IMR-90 (cell line): Measurements from ENCODE around the gene DIP2C. TPM values are rescaled to one million over a fixed set of nuclear protein-coding genes. Genes with fewer than 3 reads are reported as not detected.

Experiments used
- ATAC-seq: fragments of 200-7000 bp; cut with Tn5 transposase; 2 replicates; pipeline ENCODE4 v1.9.1; 2020; ENCODE audit warnings: low read depth, mild to moderate bottlenecking, moderate library complexity
- BruUV-seq: library from RNA; stranded (reverse); fragments of 400-500 nt; replicated peaks from 2 replicates; lab custom pipeline; 2021; lab: Mats Ljungman, UMichigan
- CTCF ChIA-PET: fragments of 300-600 bp; formaldehyde crosslinking; extraction: SDS; loops from one replicate; lab custom pipeline; 2021; ENCODE audit warnings: antibody characterized with exemption; lab: Yijun Ruan, JAX
- POLR2A ChIA-PET: fragments of 300-600 bp; sonication (Branson Sonifier 250); formaldehyde crosslinking; loops from one replicate; lab custom pipeline; 2022; ENCODE audit warnings: antibody characterized with exemption; ENCODE audit not compliant: unreplicated experiment; lab: Charles Lee
- DNase-seq: peaks from one replicate; pipeline ENCODE4 v3.0.0; 2013
- H2AFZ ChIP-seq: replicated peaks from 2 replicates; pipeline ENCODE3; 2013; ENCODE audit warnings: low read length, mild to moderate bottlenecking; ENCODE audit not compliant: poor library complexity
- H2AK5ac ChIP-seq: 2 replicates; pipeline ENCODE4 v1.6.1; 2013; ENCODE audit warnings: low read depth, low read length, inconsistent platforms
- H2AK9ac ChIP-seq: replicated peaks from 2 replicates; pipeline ENCODE3; 2013; ENCODE audit warnings: mild to moderate bottlenecking, low read depth, low read length, moderate library complexity; ENCODE audit not compliant: poor library complexity
- H2BK120ac ChIP-seq: 2 replicates; pipeline ENCODE4 v1.6.1; 2013; ENCODE audit warnings: low read depth, low read length, inconsistent platforms
- H2BK15ac ChIP-seq: 3 replicates; pipeline ENCODE4 v1.6.1; 2013; ENCODE audit warnings: low read depth, low read length, inconsistent platforms
- H2BK20ac ChIP-seq: 2 replicates; pipeline ENCODE4 v1.6.1; 2013; ENCODE audit warnings: low read depth, mild to moderate bottlenecking, inconsistent platforms, low read length, moderate library complexity
- H2BK5ac ChIP-seq: 2 replicates; pipeline ENCODE4 v1.6.1; 2013; ENCODE audit warnings: mild to moderate bottlenecking, low read depth, low read length, inconsistent platforms; ENCODE audit not compliant: poor library complexity, severe bottlenecking
- H3K14ac ChIP-seq: replicated peaks from 2 replicates; pipeline ENCODE4 v1.6.1; 2013; ENCODE audit warnings: low read depth, low read length, inconsistent platforms
- H3K18ac ChIP-seq: 2 replicates; pipeline ENCODE4 v1.6.1; 2013; ENCODE audit warnings: low read depth, low read length, control low read depth
- H3K23ac ChIP-seq: 2 replicates; pipeline ENCODE4 v1.6.1; 2013; ENCODE audit warnings: low read depth, low read length, inconsistent platforms
- H3K27ac ChIP-seq: 2 replicates; pipeline ENCODE4 v1.5.1; 2013; ENCODE audit warnings: mild to moderate bottlenecking, control low read depth, low read length; ENCODE audit not compliant: insufficient read depth
- H3K27me3 ChIP-seq: 2 replicates; pipeline ENCODE4 v1.6.1; 2013; ENCODE audit warnings: low read length; ENCODE audit not compliant: control insufficient read depth, insufficient read depth
- H3K36me3 ChIP-seq: 2 replicates; pipeline ENCODE4 v1.6.1; 2013; ENCODE audit warnings: low read length, mixed read lengths; ENCODE audit not compliant: control insufficient read depth, insufficient read depth
- H3K4ac ChIP-seq: 2 replicates; pipeline ENCODE4 v1.6.1; 2013; ENCODE audit warnings: low read depth, low read length, inconsistent platforms
- H3K4me1 ChIP-seq: 2 replicates; pipeline ENCODE4 v1.6.1; 2013; ENCODE audit warnings: low read length, mixed read lengths; ENCODE audit not compliant: control insufficient read depth, insufficient read depth
- H3K4me2 ChIP-seq: 2 replicates; pipeline ENCODE4 v1.6.1; 2013; ENCODE audit warnings: low read depth, mild to moderate bottlenecking, control low read depth, low read length, moderate library complexity
- H3K4me3 ChIP-seq: 2 replicates; pipeline ENCODE4 v1.5.1; 2013; ENCODE audit warnings: low read depth, mild to moderate bottlenecking, control low read depth, low read length, moderate library complexity; ENCODE audit not compliant: insufficient read depth
- H3K56ac ChIP-seq: 2 replicates; pipeline ENCODE4 v1.6.1; 2013; ENCODE audit warnings: low read length, inconsistent platforms; ENCODE audit not compliant: insufficient read depth; ENCODE audit errors: extremely low read depth
- H3K79me1 ChIP-seq, 2 experiments: 2 replicates each; pipeline ENCODE4 v1.6.1; 2013; ENCODE audit warnings: low read length in 2 of 2, inconsistent platforms in 1 of 2, low read depth in 1 of 2
- H3K9ac ChIP-seq: 2 replicates; pipeline ENCODE4 v1.6.1; 2013; ENCODE audit warnings: low read depth, low read length, control low read depth
- H3K9me1 ChIP-seq: 2 replicates; pipeline ENCODE4 v1.6.1; 2013; ENCODE audit warnings: low read length, inconsistent platforms; ENCODE audit not compliant: insufficient read depth
- H3K9me3 ChIP-seq: 2 replicates; pipeline ENCODE4 v1.6.1; 2013; ENCODE audit warnings: low read length; ENCODE audit not compliant: control insufficient read depth, insufficient read depth
- H4K20me1 ChIP-seq: 2 replicates; pipeline ENCODE4 v1.6.1; 2013; ENCODE audit warnings: low read length, inconsistent platforms; ENCODE audit not compliant: insufficient read depth
- H4K5ac ChIP-seq: 2 replicates; pipeline ENCODE4 v1.6.1; 2013; ENCODE audit warnings: mild to moderate bottlenecking, low read depth, low read length, control low read depth
- H4K8ac ChIP-seq, 2 experiments: 2 replicates each; pipeline ENCODE4 v1.6.1; 2013; ENCODE audit warnings: low read depth in 2 of 2, low read length in 2 of 2, control low read depth in 1 of 2, inconsistent platforms in 1 of 2
- H4K91ac ChIP-seq: 2 replicates; pipeline ENCODE4 v1.6.1; 2013; ENCODE audit warnings: low read depth, low read length, inconsistent platforms; ENCODE audit not compliant: insufficient read depth
- BHLHE40 ChIP-seq: fragments of 150-350 bp; IDR thresholded peaks from 2 replicates; pipeline ENCODE4 v1.6.1; 2016; ENCODE audit warnings: mild to moderate bottlenecking, low read depth, low read length
- CEBPB ChIP-seq: IDR thresholded peaks from 2 replicates; pipeline ENCODE4 v1.6.1; 2012; ENCODE audit warnings: low read depth, low read length, improper control_type of control experiment
- CHD1 ChIP-seq: IDR thresholded peaks from 2 replicates; pipeline ENCODE4 v1.6.1; 2012; ENCODE audit warnings: low read depth, low read length, improper control_type of control experiment
- FOS ChIP-seq: fragments of 150-350 bp; IDR thresholded peaks from 2 replicates; pipeline ENCODE4 v1.6.1; 2016; ENCODE audit warnings: low read depth, low read length
- MAFK ChIP-seq: IDR thresholded peaks from 2 replicates; pipeline ENCODE4 v1.6.1; 2012; ENCODE audit warnings: low read depth, low read length, improper control_type of control experiment
- MAZ ChIP-seq: IDR thresholded peaks from 2 replicates; pipeline ENCODE4 v1.6.1; 2012; ENCODE audit warnings: low read depth, mild to moderate bottlenecking, low read length, improper control_type of control experiment, moderate library complexity, borderline replicate concordance
- MXI1 ChIP-seq: IDR thresholded peaks from 2 replicates; pipeline ENCODE4 v1.6.1; 2012; ENCODE audit warnings: low read depth, mild to moderate bottlenecking, low read length, moderate library complexity, borderline replicate concordance
- NFE2L2 ChIP-seq: fragments of 150-350 bp; IDR thresholded peaks from 2 replicates; pipeline ENCODE4 v1.6.1; 2016; ENCODE audit warnings: low read depth, mild to moderate bottlenecking, low read length
- POLR2A ChIP-seq: IDR thresholded peaks from 2 replicates; pipeline ENCODE4 v1.6.1; 2012; ENCODE audit warnings: mild to moderate bottlenecking, low read depth, low read length
- RAD21 ChIP-seq: IDR thresholded peaks from 2 replicates; pipeline ENCODE4 v1.6.1; 2012; ENCODE audit warnings: low read length, improper control_type of control experiment
- RCOR1 ChIP-seq: IDR thresholded peaks from 2 replicates; pipeline ENCODE4 v1.6.1; 2012; ENCODE audit warnings: mild to moderate bottlenecking, low read length, improper control_type of control experiment; ENCODE audit not compliant: insufficient replicate concordance
- RFX5 ChIP-seq: IDR thresholded peaks from 2 replicates; pipeline ENCODE4 v1.8.0; 2012; ENCODE audit warnings: low read depth, mild to moderate bottlenecking, low read length, moderate library complexity
- SMC3 ChIP-seq: fragments of 150-350 bp; IDR thresholded peaks from 2 replicates; pipeline ENCODE4 v1.6.1; 2016; ENCODE audit warnings: low read depth, mild to moderate bottlenecking, antibody characterized with exemption, low read length, moderate library complexity
- WGBS, 2 experiments: methylation state at CpG; one replicate each; pipeline versions ENCODE4 v1.1.5 to v1.1.7; 2013; ENCODE audit warnings: missing lambda C conversion rate in 2 of 2; ENCODE audit not compliant: insufficient read length in 1 of 2; ENCODE audit errors: extremely low coverage in 2 of 2; 5-methylcytosine and 5-hydroxymethylcytosine counted together
- dilution Hi-C: fragments of 300-500 bp; cut with HindIII; formaldehyde crosslinking; loops from one replicate; pipeline ENCODE4 v1.14.3; 2018; ENCODE audit warnings: low sequenced_read_pairs; ENCODE audit not compliant: unreplicated experiment
- in situ Hi-C: fragments of 300-500 bp; cut with MboI; formaldehyde crosslinking; loops from 3 replicates; pipeline ENCODE4 v1.14.3; 2019; ENCODE audit warnings: low sequenced_read_pairs, inconsistent platforms, mixed read lengths
- intact Hi-C: fragments of 100-400 bp; cut with micrococcal nuclease; formaldehyde crosslinking; loops from 2 replicates; pipeline ENCODE4 v1.10.0; 2022
- polyA plus RNA-seq, 3 experiments: library from polyadenylated mRNA; depleted of rRNA; stranded (reverse); fragments of >200 nt; gene quantifications; 2 replicates each; pipeline ENCODE4 v1.2.3, GENCODE V29; 2012; ENCODE audit warnings: low replicate concordance in 1 of 3
- total RNA-seq: library from RNA; depleted of rRNA; stranded (reverse); fragments of >200 nt; gene quantifications from 2 replicates; pipeline ENCODE4 v1.2.3, GENCODE V29; 2012
- TF ChIP-seq, protein P1 (sequence below): fragments of 150-350 bp; IDR thresholded peaks from 2 replicates; pipeline ENCODE4 v1.6.1; 2016; ENCODE audit warnings: low read depth, mild to moderate bottlenecking, low read length, moderate library complexity, borderline replicate concordance
- TF ChIP-seq, protein P2 (sequence below): fragments of 150-350 bp; IDR thresholded peaks from 2 replicates; pipeline ENCODE4 v1.6.1; 2017; ENCODE audit warnings: mild to moderate bottlenecking, antibody characterized with exemption, low read length, low read depth
- TF ChIP-seq, protein P3 (sequence below): conservative IDR thresholded peaks from 2 replicates; pipeline ENCODE4 v1.5.1; 2012; ENCODE audit warnings: mild to moderate bottlenecking, low read depth, low read length, improper control_type of control experiment

Gene DIP2C
- total and polyA plus RNA-seq, 2 of the 4 experiments (the other 2 are of a cell fraction) = 8.6 to 17.3 TPM

DNA sequence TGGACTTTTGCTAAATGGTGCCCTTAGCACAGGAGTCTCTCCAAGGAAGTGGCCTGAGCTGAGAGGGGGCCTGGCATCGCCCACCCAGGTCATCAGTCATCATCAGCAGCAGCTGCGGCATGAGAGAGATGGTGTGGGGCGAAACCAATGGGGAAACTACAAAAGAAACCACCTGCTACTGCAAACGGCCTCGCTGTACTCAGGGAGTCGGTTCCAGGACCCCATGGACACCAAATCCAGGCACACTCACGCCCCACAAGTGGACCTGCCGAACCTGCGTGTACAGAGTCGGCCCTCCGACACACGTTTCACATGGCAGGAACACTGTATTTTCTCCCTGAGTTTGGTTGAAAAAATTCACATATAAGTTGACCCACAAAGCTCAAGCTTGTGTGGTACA lies 37.8 kb downstream of the DIP2C start:
- POLR2A ChIA-PET = no interaction called here

More for the DNA sequence above, 37.8 kb downstream of the DIP2C start:
- CTCF ChIA-PET = no interaction called here
- H2AK9ac ChIP-seq = peak overlapping the region; percentile 60
- no peaks in the 10 kb centered on the region for H3K36me3 ChIP-seq
- ATAC-seq = no peak
- no peak overlapping the region for H3K9ac ChIP-seq
- peak overlapping the region; percentile 61 to 71; a peak in 2 of 4 replicates for H4K8ac ChIP-seq
- H3K27me3 ChIP-seq = no peaks in the 10 kb centered on the region
- H3K4me1 ChIP-seq = peaks cover 23% of the 10 kb centered on the region
- dilution Hi-C loops (no loop called here), intact Hi-C loops (no loop called here), in situ Hi-C loops (no loop called here)
- H2BK5ac ChIP-seq = peak overlapping the region; percentile 80
- no peak overlapping the region for H4K5ac ChIP-seq
- peak overlapping the region; percentile 63; the same call in 1 of the 2 replicates for H2BK120ac ChIP-seq
- WGBS, 2 experiments = 100% methylated on average over 2 of the region's 12 CpGs; no CpG with 5 or more reads in 1 of the 2 experiments
- peak overlapping the region; percentile 93 for H2AK5ac ChIP-seq
- H3K4me3 ChIP-seq = no peak overlapping the region
- H3K4ac ChIP-seq = peak overlapping the region; percentile 82
- DNase-seq = no peak
- peak overlapping the region; percentile 48 for H2AFZ ChIP-seq
- peak overlapping the region; percentile 60; the same call in 1 of the 2 replicates for H2BK20ac ChIP-seq
- H3K23ac ChIP-seq = 0 out of 2 replicates have a peak overlapping the region, but pooled peaks have one; percentile 47
- peak overlapping the region; percentile 2; the same call in 1 of the 2 replicates for H3K14ac ChIP-seq
- TF ChIP-seq, protein P1, sequence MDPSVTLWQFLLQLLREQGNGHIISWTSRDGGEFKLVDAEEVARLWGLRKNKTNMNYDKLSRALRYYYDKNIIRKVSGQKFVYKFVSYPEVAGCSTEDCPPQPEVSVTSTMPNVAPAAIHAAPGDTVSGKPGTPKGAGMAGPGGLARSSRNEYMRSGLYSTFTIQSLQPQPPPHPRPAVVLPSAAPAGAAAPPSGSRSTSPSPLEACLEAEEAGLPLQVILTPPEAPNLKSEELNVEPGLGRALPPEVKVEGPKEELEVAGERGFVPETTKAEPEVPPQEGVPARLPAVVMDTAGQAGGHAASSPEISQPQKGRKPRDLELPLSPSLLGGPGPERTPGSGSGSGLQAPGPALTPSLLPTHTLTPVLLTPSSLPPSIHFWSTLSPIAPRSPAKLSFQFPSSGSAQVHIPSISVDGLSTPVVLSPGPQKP = no peak
- TF ChIP-seq, protein P2, sequence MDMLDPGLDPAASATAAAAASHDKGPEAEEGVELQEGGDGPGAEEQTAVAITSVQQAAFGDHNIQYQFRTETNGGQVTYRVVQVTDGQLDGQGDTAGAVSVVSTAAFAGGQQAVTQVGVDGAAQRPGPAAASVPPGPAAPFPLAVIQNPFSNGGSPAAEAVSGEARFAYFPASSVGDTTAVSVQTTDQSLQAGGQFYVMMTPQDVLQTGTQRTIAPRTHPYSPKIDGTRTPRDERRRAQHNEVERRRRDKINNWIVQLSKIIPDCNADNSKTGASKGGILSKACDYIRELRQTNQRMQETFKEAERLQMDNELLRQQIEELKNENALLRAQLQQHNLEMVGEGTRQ = no peak
- TF ChIP-seq RFX5 (no peak), FOS (no peak), RAD21 (no peak), MAFK (no peak), POLR2A (no peak), MAZ (no peak), CHD1 (no peak), RCOR1 (no peak), MXI1 (no peak), NFE2L2 (no peak), CEBPB (no peak), SMC3 (no peak), BHLHE40 (no peak)
- TF ChIP-seq, protein P3, sequence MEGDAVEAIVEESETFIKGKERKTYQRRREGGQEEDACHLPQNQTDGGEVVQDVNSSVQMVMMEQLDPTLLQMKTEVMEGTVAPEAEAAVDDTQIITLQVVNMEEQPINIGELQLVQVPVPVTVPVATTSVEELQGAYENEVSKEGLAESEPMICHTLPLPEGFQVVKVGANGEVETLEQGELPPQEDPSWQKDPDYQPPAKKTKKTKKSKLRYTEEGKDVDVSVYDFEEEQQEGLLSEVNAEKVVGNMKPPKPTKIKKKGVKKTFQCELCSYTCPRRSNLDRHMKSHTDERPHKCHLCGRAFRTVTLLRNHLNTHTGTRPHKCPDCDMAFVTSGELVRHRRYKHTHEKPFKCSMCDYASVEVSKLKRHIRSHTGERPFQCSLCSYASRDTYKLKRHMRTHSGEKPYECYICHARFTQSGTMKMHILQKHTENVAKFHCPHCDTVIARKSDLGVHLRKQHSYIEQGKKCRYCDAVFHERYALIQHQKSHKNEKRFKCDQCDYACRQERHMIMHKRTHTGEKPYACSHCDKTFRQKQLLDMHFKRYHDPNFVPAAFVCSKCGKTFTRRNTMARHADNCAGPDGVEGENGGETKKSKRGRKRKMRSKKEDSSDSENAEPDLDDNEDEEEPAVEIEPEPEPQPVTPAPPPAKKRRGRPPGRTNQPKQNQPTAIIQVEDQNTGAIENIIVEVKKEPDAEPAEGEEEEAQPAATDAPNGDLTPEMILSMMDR = no peak
- no peak overlapping the region for H3K27ac ChIP-seq
- peaks cover 46% of the 10 kb centered on the region for H3K9me1 ChIP-seq
- no TSS peak for BruUV-seq
- H2BK15ac ChIP-seq = no peak overlapping the region
- no peak overlapping the region for H3K4me2 ChIP-seq
- peaks cover 88% of the 10 kb centered on the region for H4K20me1 ChIP-seq
- H3K79me1 ChIP-seq = peaks cover 36 to 93% of the 10 kb centered on the region in 2 experiments
- peak overlapping the region; percentile 11; the same call in 1 of the 2 replicates for H3K18ac ChIP-seq
- no peak overlapping the region for H3K56ac ChIP-seq
- H3K9me3 ChIP-seq = no peaks in the 10 kb centered on the region
- H4K91ac ChIP-seq = peak overlapping the region; percentile 56
